Smooth muscle cell (in vitro differentiated cells): ENCODE results near the gene FRY. TPM values are rescaled to one million over a fixed set of nuclear protein-coding genes. Genes with fewer than 3 reads are reported as not detected.
"Not testable (repeated sequence)": the region's sequence is repeated elsewhere in the genome, so short reads cannot be mapped to it uniquely, and the experiment has no call there.

Experiments
- DNase-seq: peaks from one replicate; lab custom pipeline; 2025; ENCODE audit not compliant: unreplicated experiment; lab: John Stamatoyannopoulos, UW
- H2AFZ ChIP-seq: fragments of 200-600 bp; sonication (generic); 2 replicates; pipeline ENCODE4 v1.6.0; 2016; ENCODE audit warnings: antibody characterized with exemption, low read depth, mild to moderate bottlenecking
- H3F3A ChIP-seq: fragments of 200-600 bp; sonication (generic); 2 replicates; pipeline ENCODE4 v1.6.0; 2017; ENCODE audit warnings: antibody characterized with exemption, low read depth
- H3K27ac ChIP-seq: fragments of 200-600 bp; sonication (generic); 2 replicates; pipeline ENCODE4 v1.5.1; 2016; ENCODE audit warnings: low read depth, mild to moderate bottlenecking
- H3K27me3 ChIP-seq: fragments of 200-600 bp; sonication (generic); 2 replicates; pipeline ENCODE4 v1.6.1; 2016; ENCODE audit warnings: low read depth, mild to moderate bottlenecking
- H3K36me3 ChIP-seq: fragments of 200-600 bp; sonication (generic); 2 replicates; pipeline ENCODE4 v1.5.1; 2016; ENCODE audit warnings: low read depth
- H3K4me1 ChIP-seq: fragments of 200-600 bp; sonication (generic); 2 replicates; pipeline ENCODE4 v1.5.1; 2016; ENCODE audit warnings: low read depth
- H3K4me2 ChIP-seq: fragments of 200-600 bp; sonication (generic); 2 replicates; pipeline ENCODE4 v1.6.0; 2016; ENCODE audit warnings: mild to moderate bottlenecking
- H3K4me3 ChIP-seq: fragments of 200-600 bp; sonication (generic); 2 replicates; pipeline ENCODE4 v1.5.1; 2016; ENCODE audit warnings: mild to moderate bottlenecking
- H3K79me2 ChIP-seq: fragments of 200-600 bp; sonication (generic); 2 replicates; pipeline ENCODE4 v1.6.0; 2016; ENCODE audit warnings: low read depth, mild to moderate bottlenecking
- H3K9ac ChIP-seq: fragments of 200-600 bp; sonication (generic); 2 replicates; pipeline ENCODE4 v1.6.0; 2016; ENCODE audit warnings: low read depth
- H3K9me3 ChIP-seq: fragments of 200-600 bp; sonication (generic); replicated peaks from 2 replicates; pipeline ENCODE4 v1.5.1; 2016; ENCODE audit warnings: low read depth
- H4K20me1 ChIP-seq: fragments of 200-600 bp; sonication (generic); 2 replicates; pipeline ENCODE4 v1.6.0; 2016; ENCODE audit warnings: low read depth
- WGBS: methylation state at CpG from one replicate; pipeline ENCODE4 v1.1.7; 2016; ENCODE audit warnings: low lambda C conversion rate; 5-methylcytosine and 5-hydroxymethylcytosine counted together
- polyA plus RNA-seq: library from polyadenylated mRNA; unstranded; fragments of >200 nt; fragmentation: Nextera tagmentation; extraction: Ambion mirVana; gene quantifications from 2 replicates; pipeline ENCODE4 v1.2.1, GENCODE V29; 2016
- total RNA-seq: library from RNA; depleted of rRNA; stranded (reverse); fragments of >200 nt; gene quantifications from 2 replicates; pipeline ENCODE4 v1.2.3, GENCODE V29; 2014
- TF ChIP-seq, protein P1 (sequence below): fragments of 200-600 bp; sonication (generic); IDR thresholded peaks from 2 replicates; pipeline ENCODE4 v1.5.1; 2017; ENCODE audit warnings: borderline replicate concordance, mild to moderate bottlenecking, antibody characterized with exemption; ENCODE audit not compliant: insufficient read depth, poor library complexity, severe bottlenecking

Gene FRY
- total and polyA plus RNA-seq, 2 experiments from 2014 or later: 1.1 to 3.2 TPM

DNA sequence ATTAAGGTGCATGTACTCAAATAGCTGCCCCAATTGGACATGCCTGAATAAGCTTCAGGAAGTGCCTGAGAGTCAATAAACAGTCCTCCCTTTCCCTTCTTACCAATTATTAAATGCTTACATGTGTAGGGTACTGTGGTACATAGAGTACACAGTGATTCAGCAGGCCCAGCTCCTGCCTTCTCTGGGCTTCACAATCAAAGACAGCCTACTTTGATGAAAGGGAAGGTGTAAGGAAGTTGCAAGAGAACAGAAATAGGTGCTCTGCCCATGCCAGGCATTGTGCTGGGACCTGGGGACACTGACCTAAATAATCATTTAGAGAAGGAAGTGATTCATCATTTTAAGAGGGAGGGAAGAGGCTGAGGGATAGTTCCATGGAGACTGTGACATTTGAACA, 17.2 kb downstream of the FRY start:
- TF ChIP-seq, protein P1, sequence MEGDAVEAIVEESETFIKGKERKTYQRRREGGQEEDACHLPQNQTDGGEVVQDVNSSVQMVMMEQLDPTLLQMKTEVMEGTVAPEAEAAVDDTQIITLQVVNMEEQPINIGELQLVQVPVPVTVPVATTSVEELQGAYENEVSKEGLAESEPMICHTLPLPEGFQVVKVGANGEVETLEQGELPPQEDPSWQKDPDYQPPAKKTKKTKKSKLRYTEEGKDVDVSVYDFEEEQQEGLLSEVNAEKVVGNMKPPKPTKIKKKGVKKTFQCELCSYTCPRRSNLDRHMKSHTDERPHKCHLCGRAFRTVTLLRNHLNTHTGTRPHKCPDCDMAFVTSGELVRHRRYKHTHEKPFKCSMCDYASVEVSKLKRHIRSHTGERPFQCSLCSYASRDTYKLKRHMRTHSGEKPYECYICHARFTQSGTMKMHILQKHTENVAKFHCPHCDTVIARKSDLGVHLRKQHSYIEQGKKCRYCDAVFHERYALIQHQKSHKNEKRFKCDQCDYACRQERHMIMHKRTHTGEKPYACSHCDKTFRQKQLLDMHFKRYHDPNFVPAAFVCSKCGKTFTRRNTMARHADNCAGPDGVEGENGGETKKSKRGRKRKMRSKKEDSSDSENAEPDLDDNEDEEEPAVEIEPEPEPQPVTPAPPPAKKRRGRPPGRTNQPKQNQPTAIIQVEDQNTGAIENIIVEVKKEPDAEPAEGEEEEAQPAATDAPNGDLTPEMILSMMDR: no peak
- Histone ChIP-seq H3K27me3 (no peaks in the 10 kb centered on the region), H3K79me2 (no peaks in the 10 kb centered on the region), H3F3A (no peaks in the 10 kb centered on the region), H3K4me3 (no peak overlapping the region), H3K9me3 (no peaks in the 10 kb centered on the region), H3K4me1 (peaks cover 7% of the 10 kb centered on the region), H2AFZ (peak overlapping the region; percentile 13), H3K4me2 (no peak overlapping the region), H4K20me1 (no peaks in the 10 kb centered on the region), H3K27ac (no peak overlapping the region), H3K36me3 (no peaks in the 10 kb centered on the region), H3K9ac (no peak overlapping the region)
- no peak for DNase-seq

DNA sequence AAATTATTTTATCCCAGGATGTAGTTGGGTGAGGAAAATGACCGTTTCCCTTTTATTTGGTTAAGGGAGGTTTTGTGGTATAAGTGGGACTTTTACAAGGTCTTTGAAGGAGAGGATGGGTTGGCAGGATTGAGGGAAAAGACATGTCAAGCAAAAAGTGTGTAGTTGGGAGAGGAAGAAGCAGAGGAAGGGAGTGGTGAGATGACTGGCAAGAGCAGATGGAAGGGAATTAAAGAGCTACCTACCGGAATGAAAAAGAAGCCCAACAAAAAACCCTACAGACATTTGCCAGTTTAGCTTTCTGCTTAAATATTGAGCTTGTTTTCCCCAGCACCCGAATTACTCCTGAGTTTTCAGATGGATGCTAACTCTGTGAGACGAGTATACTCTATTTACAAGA, 19.6 kb downstream of the FRY start:
- no peak overlapping the region for H3K4me2 ChIP-seq
- no peak overlapping the region for H2AFZ ChIP-seq
- no peak overlapping the region for H3K9ac ChIP-seq
- no peaks in the 10 kb centered on the region for H3F3A ChIP-seq
- TF ChIP-seq, protein P1: no peak
- no peak overlapping the region for H3K4me3 ChIP-seq
- no peaks in the 10 kb centered on the region for H3K27me3 ChIP-seq
- no peaks in the 10 kb centered on the region for H3K36me3 ChIP-seq
- no peaks in the 10 kb centered on the region for H4K20me1 ChIP-seq
- no peaks in the 10 kb centered on the region for H3K9me3 ChIP-seq
- no peak overlapping the region for H3K27ac ChIP-seq
- no peak for DNase-seq
- WGBS: 84% methylated on average over 4 of the region's 4 CpGs
- H3K4me1 ChIP-seq: peaks cover 6% of the 10 kb centered on the region
- no peaks in the 10 kb centered on the region for H3K79me2 ChIP-seq

DNA sequence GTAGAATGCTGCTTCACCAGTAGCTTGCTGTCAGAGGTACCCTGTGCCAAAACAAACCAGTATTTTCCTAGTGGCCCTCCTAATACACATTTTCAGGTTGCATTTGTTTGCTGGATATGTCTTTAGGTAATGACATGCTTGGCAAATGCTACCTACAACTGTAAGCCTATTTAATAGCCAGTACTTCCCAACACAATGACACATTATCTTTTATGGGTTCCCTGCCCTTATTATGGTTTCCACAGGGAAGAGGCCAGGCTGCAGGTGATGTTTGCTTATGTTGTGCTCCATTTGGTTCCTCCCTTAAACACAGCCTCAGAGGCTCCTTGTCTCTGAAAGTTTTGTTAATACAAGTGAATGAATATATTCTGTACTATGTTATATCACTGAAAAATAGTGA, 24.7 kb downstream of the FRY start:
- H3K27ac ChIP-seq: no peak overlapping the region
- H3K9me3 ChIP-seq: no peaks in the 10 kb centered on the region
- no peaks in the 10 kb centered on the region for H3K4me1 ChIP-seq
- H3K4me2 ChIP-seq: no peak overlapping the region
- H3K79me2 ChIP-seq: no peaks in the 10 kb centered on the region
- H3K9ac ChIP-seq: no peak overlapping the region
- no peak for DNase-seq
- H3K36me3 ChIP-seq: no peaks in the 10 kb centered on the region
- H3K4me3 ChIP-seq: no peak overlapping the region
- no peaks in the 10 kb centered on the region for H3F3A ChIP-seq
- H4K20me1 ChIP-seq: no peaks in the 10 kb centered on the region
- TF ChIP-seq, protein P1: no peak
- no peaks in the 10 kb centered on the region for H3K27me3 ChIP-seq
- H2AFZ ChIP-seq: no peak overlapping the region

DNA sequence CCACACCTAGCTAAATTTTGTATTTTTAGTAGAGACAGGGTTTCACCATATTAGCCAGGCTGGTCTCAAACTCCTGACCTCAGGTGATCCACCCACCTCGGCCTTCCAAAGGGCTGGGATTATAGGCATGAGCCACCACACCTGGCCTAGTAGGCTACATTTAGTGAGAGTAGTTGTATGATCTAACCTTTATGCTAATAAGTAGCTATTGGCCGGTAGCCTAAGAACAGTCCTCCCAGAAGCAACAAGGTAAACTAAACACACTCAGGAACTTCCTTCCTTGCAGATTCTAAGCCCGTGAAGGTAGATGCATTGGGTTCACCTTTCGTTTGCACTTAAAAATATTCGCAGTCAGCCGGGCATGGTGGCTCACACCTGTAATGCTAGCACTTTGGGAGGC, 25.8 kb downstream of the FRY start:
- H3K4me2 ChIP-seq, H4K20me1 ChIP-seq, H3K36me3 ChIP-seq, H2AFZ ChIP-seq, H3K27ac ChIP-seq, H3K79me2 ChIP-seq, H3K4me1 ChIP-seq, H3K27me3 ChIP-seq, H3F3A ChIP-seq, H3K9me3 ChIP-seq, H3K4me3 ChIP-seq, H3K9ac ChIP-seq, DNase-seq: not testable (repeated sequence)
- WGBS: 91% methylated on average over 6 of the region's 6 CpGs
